A549 (cell line): ENCODE data around the gene PLPP4. TPM values are rescaled to one million over a fixed set of nuclear protein-coding genes. Genes with fewer than 3 reads are reported as not detected.

Source experiments
- ATAC-seq, 2 experiments: fragments of 200-7000 bp in 1 of 2; fragments of >200 bp in 1 of 2; cut with Nextera tagmentation in 1 of 2; cut with Tn5 transposase in 1 of 2; 3 replicates each; pipeline versions ENCODE4 v1.8.0 to v1.9.1; 2018 to 2020; ENCODE audit warnings: mild to moderate bottlenecking in 1 of 2, moderate library complexity in 1 of 2
- CTCF ChIA-PET: fragments of 300-600 bp; sonication (Branson Sonifier 250); formaldehyde crosslinking; extraction: SDS; loops from one replicate; lab custom pipeline; 2021; ENCODE audit warnings: antibody characterized with exemption, inconsistent platforms; lab: Yijun Ruan, JAX
- POLR2A ChIA-PET: fragments of 350-600 bp; formaldehyde crosslinking; extraction: SDS; loops from one replicate; lab custom pipeline; 2021; ENCODE audit warnings: antibody characterized with exemption, inconsistent platforms; lab: Yijun Ruan, JAX
- DNase-seq, 2 experiments: peaks; one replicate each; pipeline versions ENCODE4 v3.0.0 to v3.0.0-alpha.2; 2011 to 2016; ENCODE audit warnings: low read depth in 1 of 2, low spot score in 1 of 2
- FAIRE-seq: peaks from 2 replicates; lab custom pipeline; 2011; peaks lifted over from hg19 to GRCh38; lab: Jason Lieb, UNC
- H3K27ac ChIP-seq, 2 experiments: fragments of >200 bp; sonication (Bioruptor Twin); formaldehyde crosslinking; 3 replicates each; pipeline ENCODE4 v1.5.1; 2016 to 2017
- H3K4me1 ChIP-seq: fragments of >200 bp; sonication (Bioruptor Twin); formaldehyde crosslinking; 3 replicates; pipeline ENCODE4 v1.6.1; 2016
- H3K4me2 ChIP-seq: fragments of >200 bp; sonication (Bioruptor Twin); formaldehyde crosslinking; 3 replicates; pipeline ENCODE4 v1.6.1; 2016
- H3K4me3 ChIP-seq: fragments of >200 bp; sonication (Bioruptor Twin); formaldehyde crosslinking; 3 replicates; pipeline ENCODE4 v1.5.1; 2016
- H3K9me3 ChIP-seq: fragments of >200 bp; sonication (Bioruptor Twin); formaldehyde crosslinking; 3 replicates; pipeline ENCODE4 v1.6.1; 2016
- CBX2 ChIP-seq: fragments of 200-600 bp; sonication (generic); IDR thresholded peaks from 2 replicates; pipeline ENCODE4 v1.6.1; 2016; ENCODE audit warnings: low read depth, mild to moderate bottlenecking, borderline replicate concordance
- EHF ChIP-seq: fragments of 250-450 bp; sonication (Bioruptor Pico); IDR thresholded peaks from 2 replicates; pipeline ENCODE4 v1.5.0; 2020; ENCODE audit warnings: mild to moderate bottlenecking
- EP300 ChIP-seq, 2 experiments: fragments of >200 bp; sonication (Bioruptor Twin); formaldehyde crosslinking; IDR thresholded peaks; 2 replicates in 1 of 2; 3 replicates in 1 of 2; pipeline ENCODE4 v1.6.1; 2016 to 2017
- ESRRA ChIP-seq: fragments of 150-350 bp; IDR thresholded peaks from 2 replicates; pipeline ENCODE4 v1.6.1; 2014; ENCODE audit warnings: mild to moderate bottlenecking, low read length, borderline replicate concordance
- FOSB ChIP-seq: fragments of 250-450 bp; sonication (Bioruptor Pico); IDR thresholded peaks from 2 replicates; pipeline ENCODE4 v1.5.0; 2020; ENCODE audit warnings: mild to moderate bottlenecking, moderate library complexity
- FOSL2 ChIP-seq, 2 experiments: fragments of 450-650 bp in 1 of 2; fragments of >200 bp in 1 of 2; sonication (Bioruptor Twin) in 1 of 2; formaldehyde crosslinking; IDR thresholded peaks; 2 replicates each; pipeline versions ENCODE4 v1.5.0 to v1.6.1; 2016 to 2020; ENCODE audit warnings: mild to moderate bottlenecking in 1 of 2, moderate library complexity in 1 of 2
- HDAC2 ChIP-seq: fragments of 200-600 bp; sonication (generic); IDR thresholded peaks from 2 replicates; pipeline ENCODE4 v1.6.1; 2016
- HOXB5 ChIP-seq: fragments of 250-450 bp; sonication (Bioruptor Pico); IDR thresholded peaks from 2 replicates; pipeline ENCODE4 v1.5.0; 2020; ENCODE audit warnings: mild to moderate bottlenecking, moderate library complexity
- KDM5A ChIP-seq: fragments of 200-600 bp; sonication (generic); IDR thresholded peaks from 2 replicates; pipeline ENCODE4 v1.6.1; 2016; ENCODE audit warnings: antibody characterized with exemption, mild to moderate bottlenecking
- MAZ ChIP-seq: fragments of 150-350 bp; IDR thresholded peaks from 2 replicates; pipeline ENCODE4 v1.6.1; 2014; ENCODE audit warnings: antibody characterized with exemption, low read depth, low read length, borderline replicate concordance
- NFE2L2 ChIP-seq: fragments of 150-350 bp; conservative IDR thresholded peaks from 2 replicates; pipeline ENCODE4 v1.6.1; 2014; ENCODE audit warnings: low read length
- NPAS2 ChIP-seq: fragments of 250-450 bp; sonication (Bioruptor Pico); IDR thresholded peaks from 2 replicates; pipeline ENCODE4 v1.8.0; 2022; ENCODE audit warnings: mild to moderate bottlenecking, moderate library complexity, borderline replicate concordance
- PHF8 ChIP-seq: fragments of 200-600 bp; sonication (generic); IDR thresholded peaks from 2 replicates; pipeline ENCODE4 v1.6.1; 2016; ENCODE audit warnings: low read depth, mild to moderate bottlenecking, antibody characterized with exemption, moderate library complexity, borderline replicate concordance
- RAD21 ChIP-seq, 2 experiments: fragments of >200 bp in 1 of 2; sonication (Bioruptor Twin) in 1 of 2; formaldehyde crosslinking in 1 of 2; IDR thresholded peaks in 1 of 2; conservative IDR thresholded peaks in 1 of 2; 2 replicates in 1 of 2; 3 replicates in 1 of 2; pipeline ENCODE4 v1.6.1; 2012 to 2018; ENCODE audit warnings: inconsistent platforms in 1 of 2
- RARB ChIP-seq: fragments of 250-450 bp; sonication (Bioruptor Pico); IDR thresholded peaks from 2 replicates; pipeline ENCODE4 v1.8.0; 2021; ENCODE audit warnings: mild to moderate bottlenecking, moderate library complexity
- RCOR1 ChIP-seq: fragments of 150-350 bp; IDR thresholded peaks from 2 replicates; pipeline ENCODE4 v1.6.1; 2014; ENCODE audit warnings: antibody characterized with exemption, low read length, low read depth
- RFX5 ChIP-seq: fragments of 450-650 bp; IDR thresholded peaks from 2 replicates; pipeline ENCODE4 v1.7.1; 2014; ENCODE audit warnings: antibody characterized with exemption, mild to moderate bottlenecking, moderate library complexity
- RNF2 ChIP-seq: fragments of 200-600 bp; sonication (generic); IDR thresholded peaks from 2 replicates; pipeline ENCODE4 v1.6.1; 2016; ENCODE audit warnings: low read depth, mild to moderate bottlenecking, antibody characterized with exemption, moderate library complexity, borderline replicate concordance
- SMC3 ChIP-seq: fragments of >200 bp; sonication (Bioruptor Twin); formaldehyde crosslinking; IDR thresholded peaks from 3 replicates; pipeline ENCODE4 v1.6.1; 2018; ENCODE audit warnings: inconsistent platforms
- TP53 ChIP-seq: fragments of 250-450 bp; sonication (Bioruptor Pico); IDR thresholded peaks from 2 replicates; pipeline ENCODE4 v1.5.0; 2021; ENCODE audit warnings: mild to moderate bottlenecking, moderate library complexity
- ZNF302 ChIP-seq: fragments of 250-450 bp; sonication (Bioruptor Pico); IDR thresholded peaks from 2 replicates; pipeline ENCODE4 v1.9.0; 2021; ENCODE audit warnings: inconsistent platforms, mild to moderate bottlenecking, moderate library complexity
- ZSCAN20 ChIP-seq: fragments of 250-450 bp; sonication (Bioruptor Pico); IDR thresholded peaks from 2 replicates; pipeline ENCODE4 v1.8.0; 2022; ENCODE audit warnings: mild to moderate bottlenecking, moderate library complexity
- WGBS: methylation state at CpG from one replicate; pipeline ENCODE4 v1.1.6; 2017; ENCODE audit errors: missing lambda C conversion rate; 5-methylcytosine and 5-hydroxymethylcytosine counted together
- polyA plus RNA-seq, 4 experiments: library from polyadenylated mRNA; depleted of rRNA in 3 of 4; stranded (reverse); fragments of >200 nt; fragmentation: RNase III in 1 of 4; extraction: RNeasy Plus Mini Kit Qiagen cat#74134 plus additional on column Dnase treatment in 1 of 4; gene quantifications; 2 replicates in 3 of 4; 3 replicates in 1 of 4; pipeline ENCODE4 v1.2.3, GENCODE V29; 2011 to 2017
- TF ChIP-seq, protein P1 (sequence below): fragments of 150-350 bp; IDR thresholded peaks from 2 replicates; pipeline ENCODE4 v1.6.1; 2014; ENCODE audit warnings: low read depth, mild to moderate bottlenecking, low read length
- TF ChIP-seq, protein P2 (sequence below): fragments of >200 bp; sonication (Bioruptor Twin); formaldehyde crosslinking; IDR thresholded peaks from 3 replicates; pipeline ENCODE4 v1.5.1; 2016
- TF ChIP-seq, protein P3 (sequence below): fragments of >200 bp; sonication (Bioruptor Twin); formaldehyde crosslinking; IDR thresholded peaks from 2 replicates; pipeline ENCODE4 v1.6.1; 2016
- TF ChIP-seq, protein P4 (sequence below): fragments of 200-600 bp; sonication (generic); IDR thresholded peaks from 2 replicates; pipeline ENCODE4 v1.6.1; 2016; ENCODE audit warnings: antibody characterized with exemption, mild to moderate bottlenecking, moderate library complexity
- TF ChIP-seq, protein P5 (sequence below): fragments of 250-450 bp; sonication (Bioruptor Pico); IDR thresholded peaks from 2 replicates; pipeline ENCODE4 v1.5.0; 2020; ENCODE audit warnings: low read depth, mild to moderate bottlenecking, moderate library complexity
- TF ChIP-seq, protein P6 (sequence below): IDR thresholded peaks from 2 replicates; pipeline ENCODE4 v1.6.1; 2012

Gene PLPP4
- polyA plus RNA-seq, 2 of the 4 experiments (the other 2 are of a cell fraction): not detected

DNA sequence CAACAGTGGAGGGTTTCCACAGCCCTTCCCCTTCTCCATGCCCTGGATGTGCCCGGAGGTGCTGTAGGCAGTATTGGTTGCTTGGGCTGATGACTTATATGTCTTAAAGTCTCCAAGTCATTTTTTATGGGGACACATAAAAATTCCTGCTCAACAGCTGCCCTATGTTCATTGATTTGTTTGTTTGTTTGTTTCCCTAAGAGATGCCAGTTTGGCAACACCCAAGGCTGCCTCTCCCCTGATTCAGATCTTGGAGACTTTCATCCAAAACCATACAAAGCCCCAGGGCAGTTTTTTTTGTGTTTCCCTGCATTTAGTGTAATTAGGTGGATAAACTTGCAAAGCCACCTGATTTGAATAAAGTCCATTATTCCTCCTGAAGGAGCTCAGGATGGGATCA lies 115.3 kb downstream of the PLPP4 start:
- DNase-seq: no peak
- TF ChIP-seq RCOR1 (no peak), CBX2 (no peak), RFX5 (no peak), HDAC2 (no peak), FOSB (CRISPR knock-in tag) (no peak), RAD21 (conservative IDR thresholded peaks at IDR 0.05 in 1 of 2, IDR thresholded peaks at IDR 0.05 in 1 of 2) (no peak), NPAS2 (CRISPR knock-in tag) (no peak), NFE2L2 (no peak), ZNF302 (no peak)
- TF ChIP-seq, protein P1, sequence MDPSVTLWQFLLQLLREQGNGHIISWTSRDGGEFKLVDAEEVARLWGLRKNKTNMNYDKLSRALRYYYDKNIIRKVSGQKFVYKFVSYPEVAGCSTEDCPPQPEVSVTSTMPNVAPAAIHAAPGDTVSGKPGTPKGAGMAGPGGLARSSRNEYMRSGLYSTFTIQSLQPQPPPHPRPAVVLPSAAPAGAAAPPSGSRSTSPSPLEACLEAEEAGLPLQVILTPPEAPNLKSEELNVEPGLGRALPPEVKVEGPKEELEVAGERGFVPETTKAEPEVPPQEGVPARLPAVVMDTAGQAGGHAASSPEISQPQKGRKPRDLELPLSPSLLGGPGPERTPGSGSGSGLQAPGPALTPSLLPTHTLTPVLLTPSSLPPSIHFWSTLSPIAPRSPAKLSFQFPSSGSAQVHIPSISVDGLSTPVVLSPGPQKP: no peak
- TF ChIP-seq, protein P2, sequence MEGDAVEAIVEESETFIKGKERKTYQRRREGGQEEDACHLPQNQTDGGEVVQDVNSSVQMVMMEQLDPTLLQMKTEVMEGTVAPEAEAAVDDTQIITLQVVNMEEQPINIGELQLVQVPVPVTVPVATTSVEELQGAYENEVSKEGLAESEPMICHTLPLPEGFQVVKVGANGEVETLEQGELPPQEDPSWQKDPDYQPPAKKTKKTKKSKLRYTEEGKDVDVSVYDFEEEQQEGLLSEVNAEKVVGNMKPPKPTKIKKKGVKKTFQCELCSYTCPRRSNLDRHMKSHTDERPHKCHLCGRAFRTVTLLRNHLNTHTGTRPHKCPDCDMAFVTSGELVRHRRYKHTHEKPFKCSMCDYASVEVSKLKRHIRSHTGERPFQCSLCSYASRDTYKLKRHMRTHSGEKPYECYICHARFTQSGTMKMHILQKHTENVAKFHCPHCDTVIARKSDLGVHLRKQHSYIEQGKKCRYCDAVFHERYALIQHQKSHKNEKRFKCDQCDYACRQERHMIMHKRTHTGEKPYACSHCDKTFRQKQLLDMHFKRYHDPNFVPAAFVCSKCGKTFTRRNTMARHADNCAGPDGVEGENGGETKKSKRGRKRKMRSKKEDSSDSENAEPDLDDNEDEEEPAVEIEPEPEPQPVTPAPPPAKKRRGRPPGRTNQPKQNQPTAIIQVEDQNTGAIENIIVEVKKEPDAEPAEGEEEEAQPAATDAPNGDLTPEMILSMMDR: no peak
- TF ChIP-seq, protein P3, sequence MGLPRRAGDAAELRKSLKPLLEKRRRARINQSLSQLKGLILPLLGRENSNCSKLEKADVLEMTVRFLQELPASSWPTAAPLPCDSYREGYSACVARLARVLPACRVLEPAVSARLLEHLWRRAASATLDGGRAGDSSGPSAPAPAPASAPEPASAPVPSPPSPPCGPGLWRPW: no peak
- H3K9me3 ChIP-seq: no peaks in the 10 kb centered on the region
- POLR2A ChIA-PET: no interaction called here
- no peaks in the 10 kb centered on the region for H3K4me1 ChIP-seq
- FAIRE-seq: no peak
- no peak overlapping the region for H3K27ac ChIP-seq
- no peak overlapping the region for H3K4me3 ChIP-seq
- no peak overlapping the region for H3K4me2 ChIP-seq
- no peak for ATAC-seq
- CTCF ChIA-PET: interaction anchor here (1.0 kb wide), 2 partner anchors 46 to 51 kb away, joined by 3 read pairs; no protein-coding TSS in a partner anchor
- 0% methylated on average over 1 of the region's 1 CpG for WGBS

DNA sequence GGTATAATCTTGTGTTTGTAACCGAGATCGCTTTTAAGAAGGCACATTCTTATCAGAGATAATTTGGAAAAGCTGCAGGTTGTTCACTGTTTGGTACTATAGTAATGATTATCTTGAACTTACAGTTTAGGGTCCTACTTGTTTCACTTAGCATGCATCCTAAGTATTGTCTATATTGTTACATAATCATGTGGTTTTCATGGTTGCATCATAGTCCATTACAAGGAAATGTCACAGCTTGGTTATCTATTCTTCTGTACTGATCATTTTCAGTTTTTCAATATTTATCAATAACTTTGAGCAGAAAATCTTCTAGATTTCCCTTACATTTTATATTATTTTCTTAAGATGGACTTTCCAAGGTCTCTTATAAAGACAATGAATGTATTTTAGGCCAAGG lies 116.3 kb downstream of the PLPP4 start:
- Histone ChIP-seq H3K9me3 (no peaks in the 10 kb centered on the region), H3K27ac (no peak overlapping the region), H3K4me1 (no peaks in the 10 kb centered on the region), H3K4me3 (no peak overlapping the region), H3K4me2 (no peak overlapping the region)
- POLR2A ChIA-PET: no interaction called here
- no peak for DNase-seq
- no peak for FAIRE-seq
- no peak for ATAC-seq
- 14% methylated on average over 2 of the region's 2 CpGs for WGBS
- TF ChIP-seq RNF2: no peak
- no peak for TF ChIP-seq RARB (CRISPR knock-in tag)
- TF ChIP-seq KDM5A: no peak
- no peak for TF ChIP-seq FOSL2 (IDR thresholded peaks at IDR 0.05)
- no peak for TF ChIP-seq FOSL2 (CRISPR knock-in tag; IDR thresholded peaks at IDR 0.05)
- no peak for TF ChIP-seq NPAS2 (CRISPR knock-in tag)
- TF ChIP-seq FOSB (CRISPR knock-in tag): no peak
- TF ChIP-seq MAZ: no peak
- TF ChIP-seq, protein P4, sequence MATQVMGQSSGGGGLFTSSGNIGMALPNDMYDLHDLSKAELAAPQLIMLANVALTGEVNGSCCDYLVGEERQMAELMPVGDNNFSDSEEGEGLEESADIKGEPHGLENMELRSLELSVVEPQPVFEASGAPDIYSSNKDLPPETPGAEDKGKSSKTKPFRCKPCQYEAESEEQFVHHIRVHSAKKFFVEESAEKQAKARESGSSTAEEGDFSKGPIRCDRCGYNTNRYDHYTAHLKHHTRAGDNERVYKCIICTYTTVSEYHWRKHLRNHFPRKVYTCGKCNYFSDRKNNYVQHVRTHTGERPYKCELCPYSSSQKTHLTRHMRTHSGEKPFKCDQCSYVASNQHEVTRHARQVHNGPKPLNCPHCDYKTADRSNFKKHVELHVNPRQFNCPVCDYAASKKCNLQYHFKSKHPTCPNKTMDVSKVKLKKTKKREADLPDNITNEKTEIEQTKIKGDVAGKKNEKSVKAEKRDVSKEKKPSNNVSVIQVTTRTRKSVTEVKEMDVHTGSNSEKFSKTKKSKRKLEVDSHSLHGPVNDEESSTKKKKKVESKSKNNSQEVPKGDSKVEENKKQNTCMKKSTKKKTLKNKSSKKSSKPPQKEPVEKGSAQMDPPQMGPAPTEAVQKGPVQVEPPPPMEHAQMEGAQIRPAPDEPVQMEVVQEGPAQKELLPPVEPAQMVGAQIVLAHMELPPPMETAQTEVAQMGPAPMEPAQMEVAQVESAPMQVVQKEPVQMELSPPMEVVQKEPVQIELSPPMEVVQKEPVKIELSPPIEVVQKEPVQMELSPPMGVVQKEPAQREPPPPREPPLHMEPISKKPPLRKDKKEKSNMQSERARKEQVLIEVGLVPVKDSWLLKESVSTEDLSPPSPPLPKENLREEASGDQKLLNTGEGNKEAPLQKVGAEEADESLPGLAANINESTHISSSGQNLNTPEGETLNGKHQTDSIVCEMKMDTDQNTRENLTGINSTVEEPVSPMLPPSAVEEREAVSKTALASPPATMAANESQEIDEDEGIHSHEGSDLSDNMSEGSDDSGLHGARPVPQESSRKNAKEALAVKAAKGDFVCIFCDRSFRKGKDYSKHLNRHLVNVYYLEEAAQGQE: no peak
- no peak for TF ChIP-seq ZSCAN20 (CRISPR knock-in tag)
- TF ChIP-seq PHF8: no peak
- TF ChIP-seq TP53: no peak
- TF ChIP-seq, protein P5, sequence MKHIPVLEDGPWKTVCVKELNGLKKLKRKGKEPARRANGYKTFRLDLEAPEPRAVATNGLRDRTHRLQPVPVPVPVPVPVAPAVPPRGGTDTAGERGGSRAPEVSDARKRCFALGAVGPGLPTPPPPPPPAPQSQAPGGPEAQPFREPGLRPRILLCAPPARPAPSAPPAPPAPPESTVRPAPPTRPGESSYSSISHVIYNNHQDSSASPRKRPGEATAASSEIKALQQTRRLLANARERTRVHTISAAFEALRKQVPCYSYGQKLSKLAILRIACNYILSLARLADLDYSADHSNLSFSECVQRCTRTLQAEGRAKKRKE (CRISPR knock-in tag): no peak
- TF ChIP-seq, protein P6, sequence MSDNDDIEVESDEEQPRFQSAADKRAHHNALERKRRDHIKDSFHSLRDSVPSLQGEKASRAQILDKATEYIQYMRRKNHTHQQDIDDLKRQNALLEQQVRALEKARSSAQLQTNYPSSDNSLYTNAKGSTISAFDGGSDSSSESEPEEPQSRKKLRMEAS: no peak
- no peak for TF ChIP-seq HOXB5
- TF ChIP-seq NFE2L2: no peak
- no peak for TF ChIP-seq ESRRA
- no peak for TF ChIP-seq EP300 (IDR thresholded peaks at IDR 0.05)
- TF ChIP-seq EHF (CRISPR knock-in tag): no peak
- no peak for TF ChIP-seq SMC3
- TF ChIP-seq, protein P1: no peak
- CTCF ChIA-PET: no interaction called here
